ENCODE data around the gene PHF21A. TPM values are rescaled to one million over a fixed set of nuclear protein-coding genes. Genes with fewer than 3 reads are reported as not detected.
A peak's percentile ranks its signal among the peaks of the same experiment; 100 is the strongest.

The PHF21A gene
- total and polyA plus RNA-seq, 2 of the 8 experiments (the other 6 are each of a cell fraction or from before 2014, with no cell fraction given), result 17.6 to 40.3 TPM

- Histone ChIP-seq H4K5ac (ENCODE audit: insufficient read length, low read depth, low read length) (peak overlapping the region; percentile 98), H3K79me1 (ENCODE audit: low read depth, low read length) (no peaks in the 10 kb centered on the region), H2BK5ac (ENCODE audit: low read depth, low read length) (peak overlapping the region; percentile 77; the same call in 1 of the 2 replicates), H2BK15ac (ENCODE audit: low read length) (no peak overlapping the region), H3K4me1 (replicated peaks in 1 of 4; ENCODE audit: control insufficient read depth in 3 of 4, insufficient read depth in 4 of 4, low read length in 3 of 4) (peaks cover 3 to 24% (median 14%) of the 10 kb centered on the region in 4 experiments; a peak in 6 of 7 replicates), H3K18ac (ENCODE audit: extremely low read depth, low read length) (no peak overlapping the region), H2AFZ (ENCODE audit: low read length) (no peak overlapping the region), H3K23me2 (ENCODE audit: low read depth, low read length) (no peaks in the 10 kb centered on the region), H3K36me3 (ENCODE audit: control insufficient read depth in 2 of 4, insufficient read depth in 4 of 4, low read length in 3 of 4) (no peaks in the 10 kb centered on the region), H3K4me2 (ENCODE audit: insufficient read depth in 1 of 2, low read depth in 2 of 2, low read length in 2 of 2) (peak overlapping the region; percentile 40 to 57), H3K56ac (replicated peaks; ENCODE audit: insufficient read length, low read depth, low read length) (no peak overlapping the region), H4K8ac (ENCODE audit: extremely low read depth, insufficient read depth, low read length) (no peak overlapping the region), H3K23ac (ENCODE audit: insufficient read length) (no peak overlapping the region), H3K14ac (ENCODE audit: insufficient read length) (no peak overlapping the region), H3K27ac (ENCODE audit: low read depth, low read length) (peak overlapping the region; percentile 87; the same call in 1 of the 2 replicates), H4K20me1 (replicated peaks in 1 of 2; ENCODE audit: control insufficient read depth in 1 of 2, insufficient read depth in 2 of 2, low read length in 2 of 2) (no peaks in the 10 kb centered on the region), H3K4ac (replicated peaks; ENCODE audit: insufficient read length, low read depth, low read length) (peak overlapping the region; percentile 76), H2AK5ac (ENCODE audit: low read depth, low read length) (no peak overlapping the region), H3K9ac (replicated peaks in 1 of 4; ENCODE audit: extremely low read depth in 1 of 4, low read depth in 3 of 4, low read length in 3 of 4) (peak overlapping the region in 1 of 4 experiments; percentile 39; a peak in 2 of 7 replicates), H3K4me3 (ENCODE audit: extremely low read depth in 1 of 4, insufficient read depth in 2 of 4, low read depth in 3 of 4, low read length in 4 of 4) (peak overlapping the region in 1 of 4 experiments; percentile 40; a peak in 3 of 8 replicates), H2BK12ac (ENCODE audit: low read depth, low read length) (no peak overlapping the region; the same call in 1 of the 2 replicates), H3K9me3 (ENCODE audit: insufficient read depth in 2 of 2, low read depth in 1 of 2, low read length in 1 of 2) (no peaks in the 10 kb centered on the region), H4K91ac (replicated peaks; ENCODE audit: insufficient read length, low read length) (no peak overlapping the region), H3K79me2 (ENCODE audit: control insufficient read depth in 1 of 2, insufficient read depth in 2 of 2, low read length in 2 of 2) (peaks cover 0 to 32% of the 10 kb centered on the region in 2 experiments; a peak in 2 of 4 replicates), H2BK120ac (replicated peaks; ENCODE audit: low read depth, low read length) (no peak overlapping the region), H3K27me3 (replicated peaks in 1 of 4; ENCODE audit: control insufficient read depth in 3 of 4, extremely low read depth in 1 of 4, insufficient read depth in 3 of 4, low read length in 3 of 4) (no peaks in the 10 kb centered on the region), H2BK20ac (ENCODE audit: low read length) (no peak overlapping the region)
- ChIA-PET CTCF (ENCODE audit: partially characterized antibody) (interaction anchor here (1.2 to 4.0 kb wide), 8 partner anchors 9 to 128 kb away, joined by 3 to 48 read pairs (median 8); no protein-coding TSS in a partner anchor), POLR2A (ENCODE audit: partially characterized antibody) (interaction anchor here (1.0 to 4.5 kb wide), 12 partner anchors 9 to 136 kb away, joined by 3 to 37 read pairs (median 6); partner anchors contain the start of genes LARGE2 and PEX16)
- FAIRE-seq (peak; percentile 65), DNase-seq (ENCODE audit: low read depth in 1 of 2, low spot score in 2 of 2) (no peak)
- 5% methylated on average over 3 of the region's 3 CpGs; no CpG with 5 or more reads in 1 of the 2 experiments for WGBS, 2 experiments (ENCODE audit: extremely low coverage in 1 of 2, insufficient coverage in 1 of 2, insufficient read length in 1 of 2, insufficient replicate concordance in 2 of 2, low coverage in 1 of 2, low lambda C conversion rate in 2 of 2, missing lambda C conversion rate in 1 of 2)
- TF ChIP-seq EP300 (IDR thresholded peaks at IDR 0.05; ENCODE audit: borderline replicate concordance in 1 of 2, low read depth in 2 of 2, low read length in 2 of 2) (peak in 1 of 2 experiments; percentile 87; a peak in 1 of 3 replicates), HDAC2 (IDR thresholded peaks at IDR 0.05; ENCODE audit: borderline replicate concordance in 1 of 2, low read depth in 2 of 2, low read length in 2 of 2) (0 out of 4 replicates have a peak, but pooled peaks of 1 of the 2 experiments have one; percentile 35), JUND (IDR thresholded peaks at IDR 0.05; ENCODE audit: low read length) (no peak)
- TF ChIP-seq, protein P1, sequence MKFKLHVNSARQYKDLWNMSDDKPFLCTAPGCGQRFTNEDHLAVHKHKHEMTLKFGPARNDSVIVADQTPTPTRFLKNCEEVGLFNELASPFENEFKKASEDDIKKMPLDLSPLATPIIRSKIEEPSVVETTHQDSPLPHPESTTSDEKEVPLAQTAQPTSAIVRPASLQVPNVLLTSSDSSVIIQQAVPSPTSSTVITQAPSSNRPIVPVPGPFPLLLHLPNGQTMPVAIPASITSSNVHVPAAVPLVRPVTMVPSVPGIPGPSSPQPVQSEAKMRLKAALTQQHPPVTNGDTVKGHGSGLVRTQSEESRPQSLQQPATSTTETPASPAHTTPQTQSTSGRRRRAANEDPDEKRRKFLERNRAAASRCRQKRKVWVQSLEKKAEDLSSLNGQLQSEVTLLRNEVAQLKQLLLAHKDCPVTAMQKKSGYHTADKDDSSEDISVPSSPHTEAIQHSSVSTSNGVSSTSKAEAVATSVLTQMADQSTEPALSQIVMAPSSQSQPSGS (IDR thresholded peaks at IDR 0.05; ENCODE audit: low read length), result peak; percentile 47; the same call in 1 of the 2 replicates
These were observed 119.8 kb downstream of the PHF21A start for GRCh38 chr11:46001448-46001914.
